Erythroblast (primary cell): ENCODE results near the gene RHOG.

Source experiments
- GATA1 ChIP-seq: IDR thresholded peaks from 2 replicates; pipeline ENCODE4 v1.6.1; 2011; ENCODE audit warnings: low read depth, mild to moderate bottlenecking, control low read depth, low read length, moderate library complexity
- POLR2A ChIP-seq: IDR thresholded peaks from 2 replicates; pipeline ENCODE4 v1.6.1; 2011; ENCODE audit warnings: mild to moderate bottlenecking, low read length

DNA sequence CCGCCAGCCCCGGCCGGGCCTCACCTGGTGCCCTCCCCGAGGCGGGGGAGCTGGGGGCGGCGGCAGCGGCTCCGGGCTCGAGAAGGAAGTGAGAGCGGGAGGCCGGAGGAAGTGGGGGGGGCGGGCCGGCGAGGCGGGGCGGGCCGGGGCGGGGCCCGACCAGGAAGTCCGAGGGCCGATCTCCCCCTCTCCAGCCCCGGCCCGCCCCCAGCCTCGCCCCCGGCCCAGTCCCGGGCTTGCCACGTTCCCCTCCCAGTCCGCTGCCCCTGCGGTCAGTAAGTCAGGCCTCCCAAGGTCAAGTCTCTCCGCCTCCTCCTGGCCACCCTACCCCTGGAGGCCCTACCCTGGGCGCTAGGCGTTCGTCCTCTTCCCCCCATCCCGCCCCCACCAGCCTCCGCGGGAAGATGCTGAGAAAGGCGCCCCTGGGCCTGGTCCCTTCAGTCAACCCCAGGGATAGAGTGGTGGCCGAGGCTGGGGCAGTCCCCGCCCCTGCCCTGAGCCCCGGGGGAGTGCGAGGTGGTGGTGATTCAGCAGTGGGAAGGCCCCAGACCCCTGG is at the start of gene RHOG:
- TF ChIP-seq POLR2A, result no peak
- no peak for TF ChIP-seq GATA1
